SJSA1 (cell line): ENCODE data around the gene GRK5. TPM values are rescaled to one million over a fixed set of nuclear protein-coding genes. Genes with fewer than 3 reads are reported as not detected.
A peak's percentile ranks its signal among the peaks of the same experiment; 100 is the strongest.
"Not testable (repeated sequence)": the region's sequence is repeated elsewhere in the genome, so short reads cannot be mapped to it uniquely, and the experiment has no call there.

Experiments used
- DNase-seq, 2 experiments: peaks; one replicate each; pipeline ENCODE4 v3.0.0-alpha.2; 2015 to 2020; ENCODE audit warnings: low spot score in 2 of 2, low read depth in 1 of 2
- H3K27ac ChIP-seq: fragments of 250-450 bp; sonication (Bioruptor Pico); 2 replicates; pipeline ENCODE4 v1.5.1; 2020; ENCODE audit warnings: mild to moderate bottlenecking, moderate library complexity
- H3K27me3 ChIP-seq: fragments of 250-450 bp; sonication (Bioruptor Pico); replicated peaks from 2 replicates; pipeline ENCODE4 v1.5.1; 2020; ENCODE audit warnings: mild to moderate bottlenecking, moderate library complexity
- H3K36me3 ChIP-seq: fragments of 250-450 bp; sonication (Bioruptor Pico); 2 replicates; pipeline ENCODE4 v1.5.1; 2020; ENCODE audit warnings: mild to moderate bottlenecking
- H3K4me1 ChIP-seq: fragments of 250-450 bp; sonication (Bioruptor Pico); replicated peaks from 2 replicates; pipeline ENCODE4 v1.6.1; 2021; ENCODE audit warnings: mild to moderate bottlenecking
- H3K4me3 ChIP-seq: fragments of 250-450 bp; sonication (Bioruptor Pico); 2 replicates; pipeline ENCODE4 v1.5.1; 2020; ENCODE audit warnings: mild to moderate bottlenecking
- H3K9me3 ChIP-seq: fragments of 250-450 bp; sonication (Bioruptor Pico); replicated peaks from 2 replicates; pipeline ENCODE4 v1.5.1; 2020; ENCODE audit warnings: mild to moderate bottlenecking
- total RNA-seq: library from RNA; depleted of rRNA; stranded (reverse); fragments of >200 nt; shearing (Covaris generic); gene quantifications from 2 replicates; pipeline ENCODE4 v1.2.3, GENCODE V29; 2014

The GRK5 gene
- total RNA-seq, 1 experiment from 2014 or later: 19.4 TPM

DNA sequence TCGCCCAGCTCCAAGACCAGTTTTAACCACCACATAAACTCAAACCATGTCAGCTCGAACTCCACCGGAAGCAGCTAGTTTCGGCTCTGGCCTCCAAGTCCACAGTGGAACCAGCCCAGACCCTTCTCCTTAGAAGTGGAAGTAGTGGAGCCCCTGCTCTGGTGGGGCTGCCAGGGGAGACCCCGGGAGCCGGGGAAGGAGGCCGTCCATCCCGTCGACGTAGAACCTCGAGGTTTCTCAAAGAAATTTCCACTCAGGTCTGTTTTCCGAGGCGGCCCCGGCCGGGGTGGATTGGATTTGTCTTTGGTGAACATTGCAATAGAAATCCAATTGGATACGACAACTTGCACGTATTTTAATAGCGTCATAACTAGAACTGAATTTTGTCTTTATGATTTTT lies 247.6 kb downstream of the GRK5 start:
- H3K36me3 ChIP-seq: peaks cover 10% of the 10 kb centered on the region; the same call in 1 of the 2 replicates

GRCh38 chr10:119455609-119456434 lies 248.5 kb downstream of the GRK5 start:
- no peak overlapping the region for H3K27ac ChIP-seq
- no peak overlapping the region for H3K4me3 ChIP-seq
- peaks cover 7% of the 10 kb centered on the region for H3K4me1 ChIP-seq
- H3K9me3 ChIP-seq: no peaks in the 10 kb centered on the region
- DNase-seq: no peak
- H3K36me3 ChIP-seq: peaks cover 10% of the 10 kb centered on the region; the same call in 1 of the 2 replicates
- no peaks in the 10 kb centered on the region for H3K27me3 ChIP-seq

More for the DNA sequence above, 247.6 kb downstream of the GRK5 start:
- H3K4me3 ChIP-seq: no peak overlapping the region
- DNase-seq: no peak
- H3K27ac ChIP-seq: no peak overlapping the region
- H3K9me3 ChIP-seq: no peaks in the 10 kb centered on the region
- H3K27me3 ChIP-seq: no peaks in the 10 kb centered on the region
- H3K4me1 ChIP-seq: peaks cover 15% of the 10 kb centered on the region

GRCh38 chr10:119456435-119456810 lies 249.1 kb downstream of the GRK5 start:
- H3K27ac ChIP-seq: no peak overlapping the region
- peaks cover 3% of the 10 kb centered on the region for H3K4me1 ChIP-seq
- DNase-seq: no peak
- H3K27me3 ChIP-seq: no peaks in the 10 kb centered on the region
- no peak overlapping the region for H3K4me3 ChIP-seq
- H3K9me3 ChIP-seq: no peaks in the 10 kb centered on the region
- H3K36me3 ChIP-seq: peaks cover 7% of the 10 kb centered on the region; the same call in 1 of the 2 replicates

DNA sequence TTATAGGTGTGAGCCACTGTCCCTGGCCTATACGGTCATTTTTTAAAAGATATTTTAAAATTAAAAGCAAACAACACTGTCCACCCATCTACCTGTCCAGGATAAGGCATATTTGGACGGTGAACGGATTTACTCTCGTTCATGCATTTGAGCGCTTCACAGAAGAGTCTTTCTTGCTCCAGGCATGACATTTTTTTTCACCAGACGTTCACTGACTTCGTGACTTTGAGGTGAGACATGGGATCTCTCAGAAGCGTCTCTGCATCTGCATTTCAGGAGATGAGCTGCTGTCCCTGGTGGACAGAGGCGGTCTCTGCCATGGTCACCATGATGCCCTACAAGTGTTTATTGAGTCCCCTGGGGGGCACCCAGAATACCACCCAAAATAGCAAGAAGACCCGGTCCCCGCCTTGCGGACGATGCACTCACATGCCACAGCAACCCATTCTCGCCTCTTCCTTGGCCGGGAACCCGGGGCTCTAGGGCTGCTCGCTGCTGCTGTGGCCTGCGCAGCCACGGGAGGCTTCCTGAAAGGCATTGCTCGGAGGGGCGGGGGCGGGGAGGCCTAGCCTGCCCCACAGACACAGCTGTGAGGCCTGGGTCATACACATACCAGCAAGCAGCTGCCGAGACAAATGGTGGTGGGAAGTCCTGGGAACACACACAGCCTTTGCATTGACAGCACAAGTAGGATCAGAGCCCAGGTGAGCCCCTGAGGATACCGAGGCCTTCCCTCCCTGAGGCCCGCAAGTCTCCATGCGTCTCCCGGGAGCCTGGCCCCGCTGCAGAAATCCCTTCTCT lies 250.8 kb downstream of the GRK5 start:
- no peaks in the 10 kb centered on the region for H3K9me3 ChIP-seq
- H3K4me3 ChIP-seq: no peak overlapping the region
- no peaks in the 10 kb centered on the region for H3K36me3 ChIP-seq
- H3K27me3 ChIP-seq: no peaks in the 10 kb centered on the region
- no peak for DNase-seq
- no peaks in the 10 kb centered on the region for H3K4me1 ChIP-seq
- H3K27ac ChIP-seq: no peak overlapping the region

- Histone ChIP-seq H3K4me1 (no peaks in the 10 kb centered on the region), H3K27me3 (no peaks in the 10 kb centered on the region), H3K36me3 (no peaks in the 10 kb centered on the region), H3K27ac (no peak overlapping the region), H3K9me3 (no peaks in the 10 kb centered on the region), H3K4me3 (no peak overlapping the region)
- DNase-seq: no peak
These were observed 252.4 kb downstream of the GRK5 start for GRCh38 chr10:119459681-119460340.

DNA sequence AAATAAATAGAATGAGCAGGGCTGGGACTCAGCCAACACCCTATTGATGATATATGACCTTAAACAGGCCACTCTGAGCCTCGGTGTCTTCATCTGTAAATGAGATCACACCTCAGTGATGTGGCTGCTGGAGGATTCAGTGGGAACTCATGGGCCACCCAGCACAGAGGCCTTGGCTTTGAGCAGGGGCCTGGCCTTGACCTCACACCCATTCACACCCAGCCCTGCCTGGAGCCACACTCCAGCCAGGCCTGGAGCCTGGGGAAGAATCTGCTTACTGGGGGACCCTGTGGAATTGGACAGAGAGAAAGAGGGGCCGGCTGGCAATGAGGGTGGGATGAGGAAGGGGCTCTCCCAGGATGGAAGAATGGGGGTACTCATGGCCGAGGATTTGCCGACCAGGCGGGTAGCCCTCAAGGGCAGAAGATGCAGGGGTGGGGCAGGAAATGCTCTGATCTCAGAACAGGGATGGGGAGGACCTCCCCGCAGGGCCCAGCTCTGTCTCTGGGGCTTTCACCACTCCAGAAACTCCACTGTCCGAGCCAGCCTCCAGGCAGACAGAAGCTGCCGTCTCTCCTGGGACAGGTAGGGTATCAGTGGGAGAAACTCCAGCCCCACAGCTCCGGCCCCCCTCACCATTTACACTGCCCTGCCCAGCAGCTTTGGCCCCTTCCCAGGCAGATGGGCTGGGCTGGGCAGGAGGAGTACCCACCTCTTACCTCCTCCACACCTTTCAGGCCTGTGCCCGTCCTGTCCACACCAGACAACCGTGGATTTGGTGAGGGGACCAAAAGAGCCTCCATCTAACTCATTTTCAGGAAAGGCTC lies 253.2 kb downstream of the GRK5 start:
- H3K4me3 ChIP-seq: no peak overlapping the region
- H3K4me1 ChIP-seq: peaks cover 3% of the 10 kb centered on the region
- no peaks in the 10 kb centered on the region for H3K9me3 ChIP-seq
- H3K27ac ChIP-seq: no peak overlapping the region
- no peaks in the 10 kb centered on the region for H3K36me3 ChIP-seq
- H3K27me3 ChIP-seq: no peaks in the 10 kb centered on the region
- DNase-seq: no peak

GRCh38 chr10:119461380-119461779 lies 254.0 kb downstream of the GRK5 start:
- no peak overlapping the region for H3K4me3 ChIP-seq
- H3K4me1 ChIP-seq: peaks cover 11% of the 10 kb centered on the region
- no peak for DNase-seq
- no peaks in the 10 kb centered on the region for H3K36me3 ChIP-seq
- no peaks in the 10 kb centered on the region for H3K27me3 ChIP-seq
- H3K27ac ChIP-seq: no peak overlapping the region
- no peaks in the 10 kb centered on the region for H3K9me3 ChIP-seq

DNA sequence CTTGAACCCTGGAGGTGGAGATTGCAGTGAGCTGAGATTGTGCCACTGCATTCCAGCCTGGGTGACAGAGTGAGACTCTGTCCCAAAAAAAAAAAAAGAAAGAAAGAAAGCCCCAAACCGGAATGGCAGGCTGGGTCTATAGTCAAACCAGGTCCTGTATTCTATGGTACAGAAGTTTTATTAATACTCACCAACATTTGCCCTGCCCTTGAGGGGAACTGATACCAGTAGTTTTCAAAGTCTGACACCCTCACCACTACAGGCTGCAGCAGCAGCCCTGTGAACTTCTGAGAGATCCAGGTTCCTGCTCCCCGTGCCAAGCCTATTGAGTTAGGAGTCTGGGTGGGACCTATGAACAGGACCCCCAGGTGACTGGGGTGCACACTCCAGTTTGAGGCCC lies 254.6 kb downstream of the GRK5 start:
- no peak for DNase-seq
- Histone ChIP-seq H3K27me3 (no peaks in the 10 kb centered on the region), H3K4me1 (peaks cover 17% of the 10 kb centered on the region), H3K36me3 (no peaks in the 10 kb centered on the region), H3K4me3 (no peak overlapping the region), H3K27ac (no peak overlapping the region), H3K9me3 (no peaks in the 10 kb centered on the region)

DNA sequence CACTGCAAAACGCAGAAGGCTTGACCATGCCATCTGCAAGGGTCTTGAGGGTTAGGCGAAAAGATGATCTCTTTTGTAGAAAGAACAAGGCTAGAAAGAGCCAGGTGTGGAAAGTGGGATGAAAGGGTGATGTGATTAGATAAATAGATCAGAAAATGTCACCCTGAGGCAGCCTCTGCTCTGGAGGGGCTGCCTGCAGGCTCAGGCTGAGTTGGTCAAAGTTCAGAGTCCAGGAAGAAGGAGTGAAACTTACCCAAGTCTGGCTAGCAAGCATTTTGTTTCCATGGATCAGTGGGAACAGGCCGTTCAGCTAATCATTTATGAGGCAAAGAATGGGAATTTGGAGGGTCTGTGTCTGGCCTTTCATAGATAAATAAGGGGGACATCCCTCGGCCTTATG lies 255.4 kb downstream of the GRK5 start:
- Histone ChIP-seq H3K9me3 (no peaks in the 10 kb centered on the region), H3K27ac (no peak overlapping the region), H3K4me3 (no peak overlapping the region), H3K4me1 (peaks cover 21% of the 10 kb centered on the region), H3K27me3 (no peaks in the 10 kb centered on the region), H3K36me3 (no peaks in the 10 kb centered on the region)
- DNase-seq: no peak

- not testable (repeated sequence) for H3K36me3 ChIP-seq, H3K9me3 ChIP-seq, H3K27ac ChIP-seq, H3K4me3 ChIP-seq, DNase-seq, H3K27me3 ChIP-seq
- peaks cover 21% of the 10 kb centered on the region for H3K4me1 ChIP-seq
These were observed 255.8 kb downstream of the GRK5 start for GRCh38 chr10:119463195-119463594.

GRCh38 chr10:119465085-119465484 lies 257.7 kb downstream of the GRK5 start:
- peaks cover 3% of the 10 kb centered on the region for H3K27me3 ChIP-seq
- H3K9me3 ChIP-seq: no peaks in the 10 kb centered on the region
- no peak overlapping the region for H3K4me3 ChIP-seq
- no peak for DNase-seq
- no peak overlapping the region for H3K27ac ChIP-seq
- H3K36me3 ChIP-seq: no peaks in the 10 kb centered on the region
- H3K4me1 ChIP-seq: peaks cover 31% of the 10 kb centered on the region

- DNase-seq: no peak
- Histone ChIP-seq H3K4me1 (peaks cover 32% of the 10 kb centered on the region), H3K36me3 (no peaks in the 10 kb centered on the region), H3K4me3 (no peak overlapping the region), H3K9me3 (no peaks in the 10 kb centered on the region), H3K27ac (peak overlapping the region; percentile 42), H3K27me3 (peaks cover 13% of the 10 kb centered on the region)
These were observed 258.7 kb downstream of the GRK5 start for GRCh38 chr10:119466076-119466475.

DNA sequence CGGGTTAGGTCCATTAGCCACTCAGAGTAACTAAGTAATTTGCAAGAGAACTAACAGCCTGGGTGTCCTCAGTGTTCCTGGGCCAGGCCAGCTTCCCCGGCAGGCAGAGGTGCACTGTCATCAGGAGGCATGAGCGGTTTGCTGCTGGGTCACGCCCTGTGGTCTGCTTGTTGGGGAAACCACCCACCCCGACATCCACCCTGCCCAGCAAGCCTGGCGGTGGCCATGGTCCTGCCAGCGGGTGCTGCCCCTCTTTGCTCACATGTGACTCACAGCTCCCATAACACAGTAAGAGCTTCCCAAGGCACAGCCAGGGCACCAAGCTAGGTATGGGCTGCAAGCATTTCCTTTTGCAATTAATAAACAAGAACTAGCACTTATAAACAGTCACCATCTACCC lies 259.3 kb downstream of the GRK5 start:
- peaks cover 32% of the 10 kb centered on the region for H3K4me1 ChIP-seq
- H3K4me3 ChIP-seq: no peak overlapping the region
- peaks cover 17% of the 10 kb centered on the region for H3K27me3 ChIP-seq
- peak overlapping the region; percentile 42 for H3K27ac ChIP-seq
- no peaks in the 10 kb centered on the region for H3K36me3 ChIP-seq
- no peaks in the 10 kb centered on the region for H3K9me3 ChIP-seq
- DNase-seq: peak; percentile 66 to 90
